Astrocyte of the hippocampus (primary cell): Measurements from ENCODE around the gene GPX2.

Experiments used
- DNase-seq: peaks from one replicate; pipeline ENCODE4 v3.0.0; 2011; ENCODE audit warnings: low read depth, low spot score

Gene GPX2

GRCh38 chr14:64940336-64940910 lies 2.1 kb downstream of the GPX2 start:
- DNase-seq, result no peak

DNA sequence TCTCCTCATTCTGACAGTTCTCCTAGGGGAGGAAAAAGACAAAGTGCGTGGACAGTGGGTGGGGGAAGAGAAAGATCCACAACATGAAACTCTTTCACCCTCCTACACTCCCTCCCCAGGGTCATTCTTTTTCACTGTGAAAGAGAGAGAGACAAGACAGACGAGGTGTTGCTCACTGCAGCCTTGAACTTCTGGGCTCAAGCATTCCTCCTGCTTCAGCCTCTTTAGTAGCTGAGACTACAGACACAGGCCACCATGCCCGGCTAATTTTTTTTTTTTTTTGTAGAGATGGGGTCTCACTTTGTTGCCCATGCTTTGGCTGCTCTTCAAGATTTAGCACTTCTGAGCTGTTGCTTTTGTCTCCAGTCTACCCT lies 2.7 kb downstream of the GPX2 start:
- DNase-seq, result no peak

- DNase-seq, result no peak
These were observed 3.4 kb downstream of the GPX2 start for GRCh38 chr14:64938972-64939816.

DNA sequence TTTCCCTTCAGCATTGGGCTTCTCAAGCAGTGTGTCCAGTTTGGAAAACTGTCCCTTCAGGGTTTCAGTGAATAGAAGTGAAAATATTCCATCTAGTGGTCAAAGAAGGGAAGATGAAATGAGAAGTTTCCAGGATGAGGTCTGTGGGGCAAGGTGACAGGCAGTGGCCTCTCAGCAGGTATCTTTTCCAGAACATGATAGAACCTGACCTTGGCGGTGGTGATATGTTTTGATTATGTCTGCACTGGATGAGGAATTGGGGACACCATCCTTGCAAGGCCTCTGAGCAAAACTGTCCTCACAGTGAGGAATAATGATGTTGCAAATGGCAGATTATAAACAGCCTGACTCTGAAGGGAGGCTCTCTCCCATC lies 4.7 kb downstream of the GPX2 start:
- peak; percentile 23 for DNase-seq

DNA sequence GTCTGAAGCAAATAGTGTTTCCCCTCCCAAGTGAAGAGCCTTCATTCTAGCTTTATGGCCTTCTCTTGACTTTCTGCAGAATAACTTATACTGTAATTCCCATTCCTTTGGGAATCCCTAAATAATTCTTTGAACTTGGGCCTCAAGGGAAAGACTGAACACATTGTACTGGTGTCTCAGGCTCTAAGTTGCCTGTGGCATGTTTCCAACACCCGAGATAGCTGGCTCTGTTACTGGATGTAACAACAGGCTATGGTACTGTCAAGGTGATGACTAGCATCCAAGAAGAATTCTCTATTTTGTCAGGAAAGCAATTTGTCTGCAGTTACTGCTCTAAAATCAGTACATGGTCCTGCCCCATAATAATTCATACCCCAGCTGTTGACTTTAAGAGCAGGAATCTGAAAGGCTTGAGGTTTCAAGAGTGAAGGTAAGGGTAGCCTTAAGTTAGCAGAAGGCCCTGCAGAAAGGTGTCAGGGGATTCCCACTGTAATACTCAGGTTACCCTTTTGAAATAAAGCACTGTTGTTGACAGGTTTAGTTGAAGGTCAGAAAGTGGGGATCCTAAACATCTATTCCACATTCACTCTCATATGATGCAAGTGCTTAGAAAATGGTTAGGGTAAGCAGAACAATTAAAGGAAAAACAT lies 5.2 kb downstream of the GPX2 start:
- DNase-seq, result peak; percentile 22

GRCh38 chr14:64935508-64935907 lies 7.0 kb downstream of the GPX2 start:
- DNase-seq, result no peak

DNA sequence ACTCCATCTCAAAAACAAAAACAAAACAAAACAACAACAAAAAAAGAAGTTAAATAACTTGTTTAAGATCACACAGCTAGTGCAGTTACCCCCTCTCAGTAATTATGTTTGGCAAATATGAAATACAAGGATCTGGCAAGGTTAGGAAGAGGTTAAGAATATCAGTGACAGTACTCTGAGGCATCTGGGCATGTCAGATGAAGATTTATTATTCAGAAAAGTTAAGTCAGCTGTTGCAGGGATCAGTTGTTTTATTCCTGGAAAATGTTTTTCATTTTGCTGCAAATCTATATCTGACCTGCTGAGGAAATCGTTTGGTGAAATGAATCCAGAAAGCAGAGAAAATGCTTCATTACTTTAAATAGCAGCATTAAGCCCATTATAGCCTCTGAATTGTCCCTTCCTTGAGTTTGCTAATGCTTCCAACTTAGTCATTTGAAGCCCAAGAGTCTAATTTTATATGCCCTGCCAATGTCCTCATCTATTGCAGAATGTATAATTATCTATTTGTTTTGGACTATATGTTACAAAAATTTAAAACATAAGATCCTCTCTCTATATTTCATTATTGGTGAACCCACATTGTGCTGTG lies 8.1 kb downstream of the GPX2 start:
- no peak for DNase-seq

DNA sequence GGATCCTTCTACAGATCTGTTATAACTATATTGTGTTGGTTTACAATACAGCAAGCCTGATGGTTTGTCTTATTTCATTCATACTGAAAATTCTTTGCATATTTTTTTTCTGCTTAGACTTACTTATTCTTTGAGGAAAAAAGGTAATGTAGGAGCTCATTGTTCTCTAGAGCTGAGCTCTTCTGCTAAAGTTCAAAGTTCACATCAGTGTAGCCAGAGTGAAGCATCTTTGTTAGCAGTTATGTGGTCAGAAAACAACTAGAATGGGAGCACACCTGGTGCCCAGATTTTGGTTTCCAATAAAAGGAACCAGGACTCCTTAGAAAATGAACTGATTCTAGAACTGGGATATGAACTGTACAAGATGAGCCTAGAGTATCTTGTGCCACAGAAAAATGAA lies 10.3 kb downstream of the GPX2 start:
- no peak for DNase-seq

DNA sequence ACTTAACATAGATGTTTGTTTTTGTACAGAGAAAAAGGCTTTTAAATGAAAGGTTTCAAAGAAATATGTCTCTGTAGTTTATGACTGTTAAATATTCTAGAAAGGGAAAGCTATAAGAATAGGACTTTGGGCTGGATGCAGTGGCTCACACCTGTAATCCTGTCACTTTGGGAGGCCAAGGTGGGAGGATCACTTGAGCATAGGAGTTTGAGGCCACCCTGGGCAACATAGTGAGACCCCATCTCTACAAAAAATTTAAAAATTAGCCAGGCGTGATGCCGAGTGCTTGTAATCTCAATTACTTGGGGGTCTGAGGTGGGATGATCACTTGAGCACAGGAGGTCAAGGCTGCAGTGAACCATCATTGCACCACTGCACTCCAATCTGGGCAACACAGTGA lies 11.4 kb downstream of the GPX2 start:
- no peak for DNase-seq

GRCh38 chr14:64930085-64930843 lies 12.3 kb downstream of the GPX2 start:
- DNase-seq, result peak; percentile 41

DNA sequence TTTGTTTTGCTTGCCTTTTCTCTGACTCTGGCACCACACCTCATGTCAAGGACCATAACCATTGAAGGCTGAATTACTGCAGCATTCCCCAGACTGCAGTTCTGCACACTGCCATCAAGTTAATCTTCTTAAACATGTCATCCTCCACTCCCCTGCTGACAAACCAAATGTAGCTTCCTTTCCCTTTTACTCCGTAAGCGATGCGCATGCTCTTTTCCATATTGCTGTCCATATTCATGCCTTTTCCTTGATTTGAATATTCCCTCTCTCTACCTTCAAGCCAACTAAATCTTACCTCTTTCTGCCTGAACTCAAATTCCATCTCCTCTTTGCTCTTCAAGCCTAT lies 13.6 kb downstream of the GPX2 start:
- no peak for DNase-seq

- DNase-seq, result no peak
These were observed 14.1 kb downstream of the GPX2 start for GRCh38 chr14:64928239-64929013.

DNA sequence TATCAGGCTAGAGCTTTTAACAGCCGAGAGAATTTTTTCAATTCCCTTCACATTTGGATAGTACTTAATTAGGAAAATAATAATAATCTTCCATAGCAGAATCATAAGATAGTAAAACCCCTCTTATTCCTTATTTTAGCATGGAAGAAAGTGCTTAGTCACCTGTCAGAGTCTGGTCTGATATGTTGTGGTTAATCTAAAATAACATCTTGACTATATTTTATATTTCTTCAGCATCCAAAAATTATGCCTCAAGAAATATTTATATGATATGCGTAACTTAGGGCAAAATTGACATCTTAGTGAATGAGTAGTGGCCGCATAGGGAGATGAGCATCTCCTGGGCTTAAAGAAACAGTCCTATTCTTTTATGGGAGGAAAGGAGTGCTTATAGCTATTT lies 15.5 kb downstream of the GPX2 start:
- no peak for DNase-seq

DNA sequence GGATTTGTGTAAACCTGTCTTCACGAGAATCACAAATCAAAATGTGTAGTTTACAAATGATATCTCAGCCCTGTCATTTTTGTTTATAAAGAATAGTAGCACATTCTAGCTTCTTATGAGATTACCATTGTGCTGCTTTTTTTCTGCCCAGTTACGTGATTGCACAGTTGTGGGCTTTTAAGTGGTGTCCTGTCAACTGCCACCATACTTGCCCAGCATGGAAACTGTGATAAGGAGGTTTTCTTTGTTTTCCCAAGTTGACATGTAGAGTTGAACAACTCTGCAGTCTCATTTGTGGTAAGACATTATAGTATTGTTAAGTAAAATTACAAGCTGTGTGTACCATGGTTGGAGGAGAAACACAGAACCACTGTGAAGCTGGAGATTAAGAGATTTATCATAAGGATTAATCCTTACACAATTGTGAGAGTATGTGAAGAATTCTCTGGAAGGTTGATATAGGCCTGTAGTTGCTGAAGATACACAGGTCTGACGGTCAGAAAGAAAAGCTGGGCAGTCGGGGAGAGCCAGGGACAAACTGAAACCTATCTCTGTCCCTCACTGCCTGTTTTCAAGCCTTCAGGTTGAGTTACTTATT lies 16.0 kb downstream of the GPX2 start:
- no peak for DNase-seq

GRCh38 chr14:64923015-64923414 lies 19.5 kb downstream of the GPX2 start:
- DNase-seq, result no peak

GRCh38 chr14:64920465-64920864 lies 22.1 kb downstream of the GPX2 start:
- no peak for DNase-seq

DNA sequence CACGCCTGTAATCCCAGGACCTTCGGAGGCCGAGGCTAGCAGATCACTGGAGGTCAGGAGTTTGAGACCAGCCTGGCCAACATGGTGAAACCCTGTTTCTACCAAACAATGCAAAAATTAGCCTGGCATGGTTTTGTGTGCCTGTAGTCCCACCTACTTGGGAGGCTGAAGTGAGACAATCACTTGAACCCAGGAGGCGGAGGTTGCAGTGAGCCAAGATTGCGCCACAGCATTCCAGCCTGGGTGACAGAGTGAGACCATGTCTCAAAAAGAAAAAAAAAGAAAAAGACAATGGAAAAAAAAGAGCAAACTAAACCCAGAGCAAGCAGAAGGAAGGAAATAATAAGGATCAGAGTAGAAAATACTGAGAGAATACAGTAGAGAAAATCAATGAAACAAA lies 22.9 kb downstream of the GPX2 start:
- no peak for DNase-seq

DNA sequence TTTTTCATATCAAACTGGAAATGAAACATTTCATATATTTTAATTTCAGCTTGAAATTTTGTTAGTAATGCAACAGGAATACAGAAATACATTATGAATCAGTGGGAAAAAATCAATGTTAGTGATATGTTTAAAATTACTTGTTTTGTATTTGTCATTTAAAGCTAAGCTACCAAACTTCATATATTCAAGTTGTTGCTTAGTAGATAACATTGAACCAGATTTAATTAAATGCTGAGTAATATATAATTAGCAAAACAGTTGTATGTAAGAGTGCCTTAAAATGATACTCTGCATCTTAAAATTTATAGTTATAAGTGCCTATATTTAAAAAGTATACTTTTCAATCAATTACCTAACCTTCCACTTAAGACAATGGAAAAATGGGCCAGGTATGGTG lies 23.3 kb downstream of the GPX2 start:
- no peak for DNase-seq

GRCh38 chr14:64918216-64918615 lies 24.3 kb downstream of the GPX2 start:
- peak; percentile 7 for DNase-seq

DNA sequence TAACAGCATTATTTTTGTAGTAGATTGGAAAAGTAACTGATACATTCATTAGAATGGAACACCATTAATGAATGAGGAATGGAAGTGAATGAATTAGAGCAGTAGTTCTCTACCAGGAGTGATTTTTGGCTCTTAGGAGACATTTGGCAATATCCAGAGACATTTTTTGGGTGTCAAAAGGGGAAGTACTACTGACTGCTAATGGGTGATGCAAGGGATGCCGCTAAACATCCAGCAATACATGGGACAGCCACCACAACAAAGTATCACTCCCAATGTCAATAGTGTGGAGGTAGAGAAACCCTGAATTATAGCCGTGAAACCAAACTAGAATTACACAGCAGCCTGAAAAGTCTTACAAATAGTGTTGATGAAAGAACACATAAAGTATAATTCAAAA lies 26.7 kb downstream of the GPX2 start:
- no peak for DNase-seq

DNA sequence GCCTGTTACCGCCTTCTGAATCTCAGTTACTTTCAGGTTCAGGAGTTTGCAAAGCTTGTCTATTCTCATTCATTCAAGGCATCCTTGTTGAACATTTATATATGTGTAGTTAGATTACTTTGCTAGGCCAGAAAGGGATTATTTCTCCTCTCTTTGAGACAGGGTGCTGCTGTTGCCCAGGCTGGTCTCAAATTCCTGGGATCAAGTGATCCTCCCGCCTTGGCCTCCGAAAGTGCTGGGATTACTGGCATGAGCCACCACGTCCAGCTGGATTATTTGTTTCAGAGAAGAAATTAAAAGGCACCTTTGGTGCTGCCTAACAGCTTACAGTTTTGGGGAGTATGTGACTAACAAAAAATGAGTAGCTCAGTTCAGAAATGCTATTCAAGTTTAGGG lies 27.5 kb downstream of the GPX2 start:
- no peak for DNase-seq
